HG03095 (cell line): Measurements from ENCODE around the gene C15orf61.

ENCODE experiments used
- ATAC-seq: cut with Tn5 transposase; IDR thresholded peaks from one replicate; pipeline ENCODE4 v1.9.1; 2021; ENCODE audit warnings: moderate library complexity; ENCODE audit not compliant: unreplicated experiment

C15orf61 gene

GRCh38 chr15:67548862-67549651 is 28.1 kb downstream of the C15orf61 start:
- no peak for ATAC-seq

DNA sequence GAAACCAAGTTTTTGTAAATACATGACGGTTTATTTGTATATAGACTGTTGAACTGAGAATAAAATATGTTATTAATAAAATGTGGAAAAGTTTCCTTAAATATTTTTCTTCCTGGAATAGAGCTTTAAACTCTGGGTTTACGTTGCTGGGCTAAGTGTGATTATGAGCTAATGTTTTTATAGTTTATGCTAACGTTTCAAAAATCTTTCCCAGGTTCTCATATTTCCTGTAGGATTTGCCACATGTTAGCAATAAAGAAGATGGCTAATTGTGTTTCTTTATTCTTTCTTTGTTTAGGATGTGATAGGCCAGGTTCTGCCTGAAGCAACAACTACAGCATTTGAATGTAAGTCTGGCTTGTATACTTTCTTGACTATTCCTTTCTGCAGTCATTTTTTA is 28.8 kb downstream of the C15orf61 start:
- ATAC-seq: no peak

DNA sequence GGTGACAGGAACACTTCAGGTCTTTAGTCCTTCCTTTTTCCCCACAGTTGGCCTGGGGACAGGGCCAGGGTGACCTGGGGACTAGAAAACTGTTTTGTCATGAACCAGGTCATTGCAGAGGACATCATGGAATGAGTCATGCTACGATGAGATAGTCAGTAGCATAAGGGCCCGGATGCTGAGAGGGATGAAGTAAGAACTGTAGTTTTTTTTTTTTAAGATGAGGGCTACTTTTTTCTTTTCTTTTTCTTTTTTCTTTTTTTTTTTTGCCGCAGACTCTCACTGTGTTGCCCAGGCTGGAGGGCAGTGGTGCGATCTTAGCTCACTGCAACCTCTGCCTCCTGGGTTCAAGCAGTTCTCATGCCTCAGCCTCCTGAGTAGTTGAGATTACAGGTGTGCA is 29.6 kb downstream of the C15orf61 start:
- no peak for ATAC-seq

DNA sequence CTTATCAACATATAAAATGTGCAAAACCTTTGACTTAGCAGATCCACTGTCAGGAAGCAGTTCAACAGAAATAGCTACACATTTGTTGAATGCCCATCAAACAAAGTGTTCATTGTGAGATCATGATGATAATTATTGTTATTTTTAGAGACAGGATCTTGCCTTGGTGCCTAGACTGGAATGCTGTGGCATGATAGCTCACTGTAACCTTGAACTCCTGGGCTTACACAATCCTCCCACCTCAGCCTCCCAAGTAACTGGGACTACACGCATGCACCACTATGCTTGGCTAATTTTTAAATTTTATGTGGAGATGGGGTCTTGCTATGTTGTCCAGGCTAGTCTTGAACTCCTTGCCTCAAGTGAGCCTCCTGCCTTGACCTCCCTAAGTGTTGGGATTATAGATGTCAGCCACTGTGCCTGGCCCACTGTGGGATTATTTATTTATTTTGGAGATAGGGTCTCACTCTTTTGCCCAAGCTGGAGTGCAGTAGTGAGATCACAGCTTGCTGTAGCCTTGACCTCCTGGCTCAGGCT is 30.3 kb downstream of the C15orf61 start:
- ATAC-seq: no peak

GRCh38 chr15:67554580-67554979 is 33.6 kb downstream of the C15orf61 start:
- no peak for ATAC-seq

GRCh38 chr15:67556976-67557570 is 36.1 kb downstream of the C15orf61 start:
- ATAC-seq: no peak

- no peak for ATAC-seq
These were observed 37.6 kb downstream of the C15orf61 start for GRCh38 chr15:67558502-67558901.

- no peak for ATAC-seq
These were observed 38.2 kb downstream of the C15orf61 start for GRCh38 chr15:67559158-67559557.

DNA sequence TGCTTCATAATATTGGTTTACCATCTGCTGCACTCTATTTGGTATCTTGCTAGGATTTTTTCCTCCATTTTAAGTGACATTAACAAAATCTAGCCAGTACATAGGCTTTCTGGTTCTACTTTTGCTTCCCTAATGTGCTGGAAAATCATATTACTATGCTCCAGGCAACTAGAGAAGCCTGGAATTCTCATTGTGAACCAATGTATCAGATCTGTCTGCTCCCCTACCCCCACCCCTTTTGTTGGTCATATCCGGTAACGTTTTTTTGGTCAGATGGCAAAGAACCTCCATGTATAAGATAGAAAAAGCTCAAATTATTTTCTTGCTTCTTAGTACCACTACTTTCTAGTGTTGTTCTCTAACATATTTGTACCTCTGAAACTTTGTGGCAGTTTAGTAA is 38.6 kb downstream of the C15orf61 start:
- no peak for ATAC-seq

GRCh38 chr15:67560320-67560719 is 39.4 kb downstream of the C15orf61 start:
- ATAC-seq: no peak

DNA sequence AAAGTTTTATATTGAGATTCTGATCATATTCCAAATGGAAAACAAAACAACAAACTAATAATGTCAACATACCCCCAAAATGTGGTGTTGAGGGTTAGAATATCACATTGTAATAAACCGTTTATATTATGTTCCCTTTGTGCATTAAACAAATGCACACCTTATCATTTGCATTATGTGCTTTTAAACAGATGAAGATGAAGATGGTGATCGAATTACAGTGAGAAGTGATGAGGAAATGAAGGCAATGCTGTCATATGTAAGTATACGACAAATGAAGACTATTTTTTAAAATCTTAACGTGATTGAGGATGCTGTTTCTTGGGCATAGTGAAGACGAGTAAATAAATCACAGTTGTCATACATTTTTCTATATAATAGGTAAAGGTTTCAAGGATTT is 42.2 kb downstream of the C15orf61 start:
- ATAC-seq: no peak

GRCh38 chr15:67564021-67564967 is 43.4 kb downstream of the C15orf61 start:
- ATAC-seq: peak; percentile 87

DNA sequence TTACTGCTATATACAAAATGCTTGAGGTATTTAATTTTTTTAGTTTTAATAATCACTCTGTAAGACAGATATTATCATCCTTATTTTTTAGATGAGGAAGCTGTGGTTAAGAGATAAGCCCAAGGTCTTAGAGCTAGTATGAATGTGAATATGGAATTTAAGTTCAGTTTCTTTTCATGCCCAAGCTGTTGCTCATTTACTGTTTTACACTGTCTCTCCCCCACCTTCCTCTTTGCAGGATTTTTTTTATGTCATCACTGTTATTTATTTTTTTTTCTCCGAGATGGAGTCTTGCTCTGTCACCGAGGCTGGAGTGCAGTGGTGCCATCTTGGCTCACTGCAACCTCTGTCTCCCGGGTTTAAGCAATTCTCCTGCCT is 44.0 kb downstream of the C15orf61 start:
- no peak for ATAC-seq

DNA sequence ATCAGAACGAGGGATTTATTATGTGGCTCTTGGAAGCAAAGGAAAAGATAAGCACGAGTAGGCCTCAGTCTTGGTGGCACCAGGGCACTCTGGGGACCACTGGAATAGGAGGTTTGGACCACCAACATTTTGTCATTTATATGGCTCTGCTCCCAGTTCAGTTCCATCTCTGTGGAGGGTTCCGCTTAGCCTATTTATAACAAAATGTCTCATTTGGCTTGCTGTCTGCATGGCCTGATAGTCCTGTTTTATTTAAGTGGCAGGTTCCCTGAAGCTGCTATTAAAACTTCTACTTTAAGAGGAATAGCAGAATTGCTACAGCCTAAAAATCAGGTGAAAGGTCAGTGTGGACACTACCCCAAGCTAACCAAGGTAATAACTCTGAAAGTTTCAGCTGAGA is 48.7 kb downstream of the C15orf61 start:
- no peak for ATAC-seq

GRCh38 chr15:67570875-67571647 is 50.1 kb downstream of the C15orf61 start:
- no peak for ATAC-seq

- ATAC-seq: no peak
These were observed 50.9 kb downstream of the C15orf61 start for GRCh38 chr15:67571648-67572415.

- ATAC-seq: no peak
These were observed 52.3 kb downstream of the C15orf61 start for GRCh38 chr15:67573194-67573593.

DNA sequence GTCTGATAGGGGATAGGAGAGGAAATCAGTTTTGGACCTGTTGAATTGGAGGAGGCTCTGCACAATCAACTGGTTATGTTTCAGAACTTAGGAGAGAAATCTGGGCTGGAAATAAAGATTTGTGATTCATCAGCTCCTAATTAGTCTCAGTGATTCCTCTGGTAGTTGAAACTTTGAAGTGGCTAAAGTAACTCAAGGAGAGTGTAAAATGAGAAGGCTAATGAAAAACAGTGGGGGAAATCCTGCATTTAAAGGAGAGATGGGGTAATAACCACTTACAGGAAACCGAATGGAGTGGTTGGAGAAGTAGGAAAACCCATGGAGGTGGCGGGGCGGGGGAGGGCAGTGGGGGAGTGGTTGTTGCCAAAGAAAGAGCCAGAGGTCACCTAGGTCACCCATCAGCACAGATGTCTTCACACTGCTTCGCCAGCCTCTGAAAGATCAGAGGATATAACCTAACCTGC is 54.1 kb downstream of the C15orf61 start:
- no peak for ATAC-seq

DNA sequence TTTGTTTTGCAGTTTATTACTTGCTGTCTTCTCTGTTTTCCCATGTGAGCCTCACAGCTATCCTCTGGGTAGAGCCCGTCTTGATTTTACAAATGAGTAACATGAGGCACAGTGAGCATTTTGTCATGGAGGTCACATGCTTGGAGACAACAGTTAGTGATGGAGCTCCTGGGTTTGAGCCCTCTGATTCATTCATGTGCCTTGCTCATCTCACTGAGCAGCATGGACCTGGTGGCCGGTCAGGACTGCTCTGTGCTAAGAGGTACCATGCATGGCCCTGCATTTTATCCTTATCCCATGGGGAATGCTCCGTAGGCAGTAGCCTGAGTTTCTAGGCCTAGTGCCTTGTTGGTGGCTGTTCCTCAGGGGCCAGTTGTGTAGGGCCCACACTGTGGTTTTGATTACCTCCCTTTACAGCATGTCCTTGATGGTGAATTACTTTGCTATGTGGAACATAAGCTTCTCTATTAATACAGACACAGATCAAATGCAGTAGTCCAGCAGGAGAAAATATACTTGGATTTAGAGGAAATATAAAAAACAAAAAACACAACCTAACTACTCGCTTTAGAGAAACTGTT is 57.2 kb downstream of the C15orf61 start:
- no peak for ATAC-seq
